NOMO-1 treated with dmso at 0.1 percent for 144 hours (cell line): ENCODE data around the gene GRAMD4.

Source experiments
- DNase-seq: peaks from one replicate; lab custom pipeline; 2025; ENCODE audit not compliant: unreplicated experiment; lab: John Stamatoyannopoulos, UW

The GRAMD4 gene

DNA sequence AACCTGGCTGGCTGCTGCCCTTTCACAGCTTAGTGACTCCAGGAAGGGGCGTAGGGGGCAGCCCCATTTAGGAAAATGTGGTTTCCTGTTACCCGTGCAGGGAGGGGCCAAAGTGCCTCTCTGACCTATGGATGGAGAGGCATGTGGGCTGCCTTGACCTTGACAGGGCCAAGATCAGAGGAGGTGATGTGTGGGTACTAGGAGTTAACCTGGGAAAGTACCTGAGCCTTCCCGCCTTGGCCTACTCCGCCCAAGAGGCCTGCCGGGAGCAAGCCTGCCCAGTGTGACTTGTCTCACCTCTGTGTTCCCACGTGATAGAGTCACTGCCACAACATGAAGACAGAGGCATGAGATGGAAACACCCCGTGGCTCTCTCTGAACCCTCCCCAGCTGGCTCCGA lies 33.4 kb downstream of the GRAMD4 start:
- no peak for DNase-seq

DNA sequence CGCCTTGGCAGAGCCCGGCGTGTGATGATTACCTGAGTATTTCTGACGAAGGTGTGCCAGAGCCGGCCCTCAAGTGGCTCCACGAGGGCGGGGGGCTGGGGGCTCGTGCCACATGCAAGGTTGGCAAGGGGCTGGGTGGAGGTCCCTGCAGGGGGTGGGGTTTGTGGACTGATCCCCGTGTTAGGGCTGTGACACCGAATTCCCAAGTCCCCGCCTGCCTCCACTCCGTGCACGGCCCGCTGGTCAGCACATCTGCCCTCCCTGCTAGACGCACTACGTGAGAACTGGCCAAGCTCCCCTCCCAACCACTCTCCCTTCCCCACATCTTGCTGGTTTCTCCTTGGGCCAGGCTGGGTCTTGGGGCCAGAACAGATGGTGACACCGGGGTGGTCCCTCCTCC lies 34.2 kb downstream of the GRAMD4 start:
- no peak for DNase-seq

DNA sequence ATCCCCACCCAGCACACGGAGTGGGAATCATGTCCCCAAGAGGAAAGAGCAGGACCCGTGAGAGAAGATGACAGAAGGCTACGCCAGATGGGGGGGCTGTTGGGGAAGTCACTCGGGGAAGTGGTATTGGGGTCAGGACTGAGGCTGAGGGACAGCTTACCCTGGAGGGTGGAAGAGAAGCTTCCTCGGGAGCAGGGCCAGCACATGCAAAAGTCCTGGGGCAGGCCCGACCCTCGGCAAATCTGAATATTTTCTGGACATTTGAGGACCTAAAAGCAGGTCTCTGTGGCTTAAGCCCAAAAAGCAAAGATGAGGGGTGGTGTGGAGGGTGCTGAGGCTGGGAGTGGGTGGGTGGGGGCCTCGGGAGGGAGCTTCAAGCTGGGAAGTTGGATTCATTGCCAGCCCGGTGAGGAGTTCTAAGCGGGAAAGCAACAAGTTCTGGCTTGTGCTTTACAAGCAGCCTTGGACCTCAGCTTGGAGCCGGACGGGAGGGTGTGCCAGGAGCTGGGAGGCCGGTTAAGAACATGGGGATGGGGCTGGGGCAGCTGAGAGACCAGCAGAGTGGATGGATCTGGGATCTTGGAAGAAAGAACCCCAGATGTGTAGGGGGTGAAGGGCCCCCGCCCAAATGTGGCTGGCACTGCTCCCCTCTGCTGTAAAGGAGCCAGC lies 34.9 kb downstream of the GRAMD4 start:
- DNase-seq = no peak

DNA sequence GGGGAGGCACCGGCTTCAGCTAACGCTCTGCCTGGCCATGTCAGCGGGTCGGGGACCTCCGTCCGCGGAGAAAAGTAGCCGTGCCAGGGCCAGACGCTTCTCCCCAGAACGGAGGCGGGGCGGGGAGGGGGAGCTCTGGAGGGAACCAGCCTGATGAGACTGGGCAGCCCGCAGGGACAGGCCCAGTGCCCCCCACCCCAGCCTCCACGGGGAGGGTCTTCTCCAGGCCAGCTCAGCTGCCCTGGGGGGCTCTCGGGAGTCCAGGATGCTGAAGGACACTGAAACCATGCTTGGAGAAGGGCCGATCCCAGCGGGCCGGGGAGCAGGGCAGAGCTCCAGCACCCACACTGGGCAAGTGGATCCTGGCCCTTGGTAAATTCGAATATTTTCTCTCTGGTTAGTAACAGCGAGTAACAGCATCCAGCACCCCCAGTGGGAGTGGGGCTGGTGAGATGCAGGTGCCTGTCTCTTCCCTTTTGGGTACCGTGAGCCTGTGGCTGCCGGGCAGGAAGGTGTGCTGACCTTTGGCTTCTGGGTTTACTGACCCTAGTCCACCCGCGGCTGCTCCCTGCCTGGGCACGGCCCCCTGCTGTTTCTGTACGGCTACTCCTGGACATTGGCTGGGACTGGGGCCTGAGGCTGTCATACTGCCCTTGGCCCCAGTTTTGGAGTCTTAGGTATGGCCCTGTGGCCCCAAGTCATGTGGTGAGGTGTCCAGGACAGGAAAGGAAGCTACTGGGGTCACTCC lies 35.8 kb downstream of the GRAMD4 start:
- DNase-seq = no peak

DNA sequence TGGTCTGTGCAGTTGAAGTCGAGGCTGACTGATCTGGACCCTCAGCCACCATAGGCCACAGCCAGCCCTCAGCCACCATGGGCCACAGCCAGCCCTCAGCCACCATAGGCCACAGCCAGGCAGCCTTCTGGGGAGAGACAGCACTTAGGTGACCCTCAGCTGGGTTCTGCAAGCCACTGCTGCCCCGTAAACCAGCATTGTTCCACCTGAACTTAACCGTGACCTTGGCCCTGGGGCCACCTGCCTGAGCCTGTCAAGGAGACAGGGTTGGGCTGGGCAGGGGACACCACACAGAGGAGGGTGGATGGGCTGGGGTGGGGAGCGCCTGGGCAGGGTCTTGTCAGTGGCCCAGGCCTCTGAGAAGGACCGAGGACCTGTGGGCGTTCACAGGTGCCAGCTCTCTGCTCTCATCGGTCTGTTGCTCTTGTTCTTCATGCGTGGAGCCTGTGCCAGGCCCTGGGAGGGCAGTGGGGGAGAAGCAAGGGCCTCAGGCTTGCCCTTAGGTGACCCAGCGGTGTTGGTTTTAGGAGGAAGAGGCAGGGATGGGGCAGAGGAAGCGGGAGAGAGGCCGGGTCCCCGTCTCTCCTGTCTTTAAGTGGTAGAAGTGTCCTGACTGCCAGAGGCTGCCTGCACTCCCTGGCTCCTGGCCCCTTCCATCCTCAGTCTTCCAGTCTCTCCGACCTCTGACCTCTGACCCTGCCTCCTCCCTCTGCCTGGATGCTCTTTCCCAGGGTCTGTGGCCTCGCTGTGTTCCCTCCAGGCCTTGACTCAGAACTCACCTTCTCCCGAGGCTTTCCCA lies 36.9 kb downstream of the GRAMD4 start:
- DNase-seq = no peak

DNA sequence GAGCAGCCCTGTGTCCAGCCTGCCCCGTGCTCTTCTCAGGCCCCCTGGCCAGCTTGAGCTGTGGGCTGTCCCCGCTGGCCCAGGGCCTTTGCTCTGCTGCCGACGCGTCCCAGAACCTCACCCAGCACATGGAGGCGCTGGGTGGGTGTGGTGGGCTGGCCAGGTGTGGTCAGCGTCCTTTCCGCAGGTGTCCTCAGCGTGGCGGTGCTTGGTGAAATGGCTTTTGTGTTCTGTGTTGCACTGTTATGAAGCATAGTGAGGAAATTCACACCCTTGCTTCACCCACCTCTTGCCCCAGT lies 37.4 kb downstream of the GRAMD4 start:
- DNase-seq = no peak

DNA sequence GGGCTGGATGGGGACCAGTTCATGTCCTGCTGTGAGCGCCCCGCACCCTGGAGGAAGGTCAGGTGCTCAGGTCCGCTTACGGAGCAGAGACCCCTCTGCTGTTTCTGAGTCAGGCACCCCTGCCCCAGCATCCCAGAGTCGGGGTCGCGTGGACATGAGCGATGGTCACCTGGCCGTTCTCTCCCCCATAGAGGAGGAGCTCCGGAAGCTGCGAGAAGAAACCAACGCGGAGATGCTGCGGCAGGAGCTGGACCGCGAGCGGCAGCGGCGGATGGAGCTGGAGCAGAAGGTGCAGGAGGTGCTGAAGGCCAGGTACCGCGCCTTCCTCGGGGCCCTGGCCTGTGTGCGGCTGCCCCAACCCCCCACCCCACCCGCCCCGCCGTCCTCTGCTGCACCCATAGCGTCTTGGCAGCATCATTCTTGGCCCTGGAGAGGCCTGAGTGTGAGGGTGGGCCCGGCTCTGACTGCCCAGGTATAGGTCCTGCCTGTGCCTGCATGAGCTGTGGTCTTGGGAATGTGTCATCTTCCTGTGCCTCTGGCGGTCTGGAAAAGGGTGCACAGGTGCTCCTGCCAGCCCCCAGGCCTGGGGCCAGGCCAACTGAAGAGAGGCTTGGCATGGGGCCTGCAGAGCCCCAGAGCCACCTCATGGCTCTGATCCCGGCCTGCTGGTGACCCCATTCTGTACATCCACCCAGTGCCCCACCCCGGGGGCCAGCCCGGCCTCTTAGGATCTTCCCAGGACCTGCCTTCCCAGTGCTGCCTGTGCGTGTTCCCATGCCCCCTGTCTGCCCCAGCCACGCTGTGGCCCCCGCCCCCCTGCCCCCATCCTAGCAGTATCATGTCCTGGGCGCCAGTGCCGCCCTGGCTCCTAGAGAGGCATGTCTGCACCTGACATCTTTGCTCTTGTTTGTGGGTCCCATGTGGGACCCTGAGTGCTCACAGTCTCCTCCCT lies 38.1 kb downstream of the GRAMD4 start:
- DNase-seq = no peak

DNA sequence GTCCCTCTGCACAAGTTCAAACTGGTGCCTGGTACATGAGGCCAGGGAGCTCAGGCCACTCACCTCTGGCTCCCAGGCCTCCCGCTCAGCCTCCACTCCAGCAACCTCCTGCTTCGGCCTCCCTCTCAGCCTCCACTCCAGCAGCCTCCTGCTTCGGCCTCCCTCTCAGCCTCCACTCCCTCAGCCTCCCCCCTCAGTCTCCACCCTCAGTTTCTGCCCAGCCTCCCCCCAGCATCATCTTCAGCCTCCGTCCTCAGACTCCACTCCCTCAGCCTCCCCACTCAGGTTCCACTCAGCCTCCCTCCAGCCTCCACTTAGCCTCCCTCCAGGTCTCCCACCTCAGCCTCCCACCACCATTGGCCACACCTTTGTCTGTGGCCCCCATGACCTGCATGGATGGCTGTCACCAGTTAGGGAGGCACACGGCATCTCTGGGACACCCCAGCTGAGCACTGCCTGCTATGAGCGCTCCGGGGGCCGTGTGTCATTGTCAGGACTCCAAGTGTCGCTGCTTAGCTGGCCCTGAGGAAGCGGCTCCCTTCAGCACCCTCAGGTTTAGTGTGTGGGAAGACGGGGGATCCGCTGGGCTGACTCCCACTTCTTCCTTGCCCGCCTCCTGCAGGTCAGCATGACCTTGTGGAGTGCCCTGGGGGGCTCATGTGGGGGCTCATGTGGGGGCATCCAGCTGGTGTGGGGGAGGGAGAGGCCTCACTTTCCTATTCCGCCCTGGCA lies 39.0 kb downstream of the GRAMD4 start:
- DNase-seq = no peak

DNA sequence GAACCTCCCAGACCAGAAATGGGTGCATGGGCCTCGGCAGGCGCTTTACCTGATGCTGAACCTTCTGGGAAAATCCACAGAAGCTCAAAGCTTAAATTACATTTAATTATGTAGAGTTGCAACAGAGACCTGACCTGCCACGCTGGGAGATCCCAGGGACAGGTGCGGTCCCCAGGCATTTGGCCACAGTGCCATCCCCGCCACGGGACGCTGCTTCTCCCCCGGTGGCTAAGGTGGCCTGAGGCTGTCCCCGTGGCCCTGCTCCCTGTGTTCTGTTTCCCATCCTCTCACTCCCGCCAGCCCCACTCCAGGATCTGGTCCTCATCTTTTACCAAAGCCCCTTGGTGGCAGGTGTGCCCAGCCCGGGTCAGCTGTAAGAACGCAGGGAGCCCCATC lies 39.6 kb downstream of the GRAMD4 start:
- no peak for DNase-seq

DNA sequence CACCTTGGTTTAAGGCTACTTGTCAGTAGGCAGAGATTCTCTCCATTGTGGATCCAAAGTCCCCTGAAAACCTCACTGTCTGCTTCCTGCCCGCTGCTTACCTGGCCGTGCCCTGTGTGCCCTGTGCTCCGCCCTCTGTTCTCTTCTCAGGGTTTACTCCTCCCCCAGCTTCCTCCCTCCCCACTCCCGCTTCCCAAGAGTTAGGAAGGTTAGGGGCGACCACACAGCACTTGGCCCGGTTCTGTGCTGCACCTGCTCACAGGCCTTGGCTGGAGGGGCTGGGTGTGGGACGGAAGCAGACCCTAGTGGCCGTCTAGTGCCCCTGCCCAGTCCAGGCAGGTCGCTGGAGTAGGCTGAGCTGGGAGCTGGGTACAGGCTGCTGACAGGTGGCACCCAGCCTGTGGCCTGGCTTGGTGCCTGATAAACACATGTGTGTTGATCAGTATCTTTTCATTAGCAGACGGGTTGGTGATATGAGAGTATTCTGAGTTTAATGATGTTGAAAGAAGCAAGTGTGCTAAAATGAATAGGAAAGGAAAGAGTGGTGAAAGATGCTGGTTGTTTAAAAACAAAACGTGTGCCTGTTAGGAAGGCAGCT lies 40.5 kb downstream of the GRAMD4 start:
- DNase-seq = no peak

DNA sequence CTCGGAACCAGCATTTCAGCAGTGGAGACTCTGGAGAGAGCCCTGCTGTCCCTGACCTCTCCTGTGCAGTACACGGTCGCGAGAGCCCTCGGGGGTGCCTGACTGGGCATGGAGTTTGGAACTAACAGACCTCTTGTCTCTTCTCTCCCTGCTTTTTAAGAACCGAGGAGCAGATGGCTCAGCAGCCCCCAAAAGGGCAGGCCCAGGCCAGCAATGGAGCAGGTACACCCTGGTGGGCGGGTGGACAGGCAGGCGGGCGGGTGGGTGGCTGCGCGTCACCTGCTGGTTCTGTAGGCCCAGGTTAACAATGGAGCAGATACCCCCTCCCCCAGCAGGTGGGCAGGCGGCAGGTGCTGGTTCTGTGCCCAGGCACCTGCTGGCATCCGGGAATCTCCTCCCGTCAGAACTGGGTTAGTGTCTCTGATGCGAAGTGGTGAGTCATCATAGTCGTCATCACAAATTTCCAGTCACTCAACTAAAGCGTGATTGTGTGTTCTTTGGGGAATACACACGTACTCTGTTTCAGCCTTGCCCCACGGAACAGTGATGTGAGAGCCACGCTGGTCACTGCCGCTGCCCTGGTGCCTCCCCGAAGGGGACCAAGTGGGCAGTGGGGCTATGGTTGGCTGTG lies 41.1 kb downstream of the GRAMD4 start:
- no peak for DNase-seq

DNA sequence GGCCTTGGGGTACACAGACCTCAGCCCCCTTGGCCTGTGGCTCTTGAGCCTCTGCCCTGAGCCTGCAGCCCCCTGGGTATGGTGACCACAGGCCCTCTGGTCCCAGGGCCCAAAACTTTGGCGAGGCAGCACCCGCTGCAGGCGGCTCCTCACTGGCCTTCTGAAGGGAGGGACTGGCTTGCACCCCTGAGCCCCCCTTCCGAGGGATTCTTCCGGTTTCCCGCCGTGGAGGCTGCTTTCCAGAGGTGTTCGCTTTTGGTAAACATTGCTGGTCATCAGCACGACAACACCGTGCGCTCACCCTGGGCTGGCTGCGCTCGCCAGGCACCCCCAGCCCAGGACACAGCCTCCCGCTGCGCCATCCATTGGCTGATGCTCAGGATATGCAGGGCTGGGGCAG lies 42.0 kb downstream of the GRAMD4 start:
- no peak for DNase-seq

DNA sequence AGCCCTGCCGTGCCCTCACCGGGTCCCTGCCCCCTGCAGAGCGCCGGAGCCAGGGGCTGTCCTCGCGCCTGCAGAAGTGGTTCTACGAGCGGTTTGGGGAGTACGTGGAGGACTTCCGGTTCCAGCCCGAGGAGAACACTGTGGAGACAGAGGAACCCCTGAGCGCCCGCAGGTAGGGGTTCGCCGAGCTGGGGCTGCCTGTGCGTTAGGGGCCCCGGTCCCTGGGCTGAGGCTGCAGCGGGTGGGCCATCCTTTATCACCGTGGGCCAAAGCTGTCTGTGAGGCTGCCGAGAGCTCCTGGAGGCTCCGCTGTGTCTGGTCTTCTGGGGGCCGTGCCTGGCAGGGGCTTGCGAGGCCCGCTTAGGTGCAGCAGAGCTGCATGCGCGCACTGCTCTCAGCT lies 42.8 kb downstream of the GRAMD4 start:
- DNase-seq = no peak

DNA sequence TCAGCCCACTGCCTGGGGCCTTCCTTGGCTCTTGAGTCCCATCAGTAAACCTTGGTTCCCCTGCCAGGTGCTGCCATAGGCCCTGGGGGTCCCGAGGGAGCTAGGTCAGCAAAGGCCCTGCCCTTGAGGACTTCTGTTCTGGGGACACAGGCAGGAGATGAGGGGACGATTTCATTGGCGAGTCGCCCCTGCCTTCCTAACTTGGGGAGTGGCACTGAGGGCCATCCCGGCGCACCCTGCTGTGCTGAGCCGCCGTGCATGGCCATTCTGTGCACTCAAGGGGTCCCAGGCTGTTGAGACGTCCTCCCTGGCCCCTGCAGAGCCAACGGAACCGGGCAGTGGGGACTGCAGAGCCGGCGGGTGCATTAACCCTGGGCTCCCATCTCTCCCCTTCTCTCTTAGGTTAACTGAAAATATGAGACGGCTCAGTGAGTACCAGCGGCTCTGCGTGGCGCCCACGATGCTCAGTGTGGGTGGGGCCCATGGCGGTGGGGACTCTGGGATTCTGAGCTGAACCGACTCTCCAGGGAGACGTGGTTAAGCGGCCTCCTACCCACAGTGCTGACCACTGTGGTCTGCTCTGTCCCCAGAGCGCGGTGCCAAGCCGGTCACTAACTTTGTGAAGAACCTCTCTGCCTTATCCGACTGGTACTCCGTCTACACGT lies 43.4 kb downstream of the GRAMD4 start:
- DNase-seq = no peak

DNA sequence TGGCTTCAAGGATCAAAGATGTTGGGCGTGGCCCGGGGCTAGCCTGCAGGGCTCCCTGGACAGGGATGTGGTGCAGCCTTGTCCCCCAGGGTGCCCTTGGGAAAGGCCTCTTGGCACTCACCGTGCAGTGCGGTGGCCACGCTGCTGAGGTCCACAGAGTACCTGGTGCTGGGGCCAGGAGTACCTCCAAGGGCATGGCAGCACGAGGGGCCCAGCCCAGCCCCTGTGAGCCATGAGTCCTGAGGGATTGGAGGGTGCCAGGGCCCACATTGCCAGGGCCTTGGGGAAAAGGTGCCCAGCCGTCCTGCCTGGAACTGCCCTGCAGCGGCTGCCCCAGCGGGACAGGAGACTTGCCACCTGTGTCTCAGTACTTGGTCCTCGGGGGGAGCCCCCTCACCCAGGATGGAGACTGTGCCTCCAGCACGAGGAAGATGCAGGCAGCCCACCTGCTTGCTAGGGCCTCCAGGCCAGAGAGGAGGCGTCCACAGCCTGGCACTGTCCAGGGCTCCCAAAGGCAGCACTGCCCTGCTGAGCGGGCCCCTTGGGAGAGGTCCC lies 44.2 kb downstream of the GRAMD4 start:
- DNase-seq = no peak

DNA sequence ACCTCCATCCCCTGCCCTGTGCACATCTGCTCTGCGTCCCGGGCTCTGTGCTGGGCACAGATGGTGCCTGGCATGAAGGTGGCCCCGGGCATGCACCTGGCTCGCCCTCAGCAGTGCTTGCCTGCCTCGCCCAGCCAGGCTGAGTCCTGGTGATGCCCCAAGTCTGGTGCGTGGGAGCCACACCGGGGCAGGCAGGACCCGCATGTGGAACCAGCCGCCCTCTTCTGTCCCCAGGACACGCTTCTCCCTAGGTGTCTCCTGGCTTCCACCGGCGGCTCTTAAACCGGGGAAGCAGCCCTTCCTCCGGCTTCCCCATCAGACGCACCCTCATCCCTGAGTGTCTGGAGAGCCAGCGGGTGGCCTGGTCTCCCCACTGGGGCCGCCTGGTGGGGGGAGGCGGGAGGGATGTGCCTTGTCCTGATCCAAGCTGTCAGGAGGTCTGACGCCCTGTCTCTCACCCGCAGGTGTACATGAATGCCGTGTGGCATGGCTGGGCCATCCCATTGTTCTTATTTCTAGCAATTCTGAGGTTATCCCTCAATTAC lies 45.0 kb downstream of the GRAMD4 start:
- no peak for DNase-seq

DNA sequence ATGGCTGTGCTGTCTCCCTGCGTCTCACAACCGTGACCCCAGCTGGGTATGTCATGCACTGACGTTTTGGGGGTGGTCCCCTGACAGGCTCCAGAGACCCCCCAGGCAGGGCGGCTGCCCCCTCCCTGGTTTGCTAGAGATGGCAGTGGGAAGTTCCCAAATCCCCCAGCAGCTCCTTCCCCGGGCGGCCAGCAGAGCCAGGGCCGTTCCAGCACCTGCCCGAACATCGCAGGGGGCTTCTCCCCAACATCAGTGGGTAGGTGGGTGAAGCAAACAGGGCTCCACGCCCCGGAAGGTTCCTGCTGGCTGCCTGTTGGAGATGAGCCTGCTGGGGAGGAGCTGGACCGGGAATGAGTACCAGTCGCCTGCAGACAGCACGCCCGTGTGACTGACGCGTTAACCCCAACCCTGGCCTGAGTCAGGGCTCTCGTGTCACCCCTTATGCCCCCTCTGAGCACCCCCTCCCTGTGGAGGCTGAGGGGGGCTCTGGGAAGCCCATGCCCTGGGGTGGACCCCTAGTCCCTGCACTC lies 45.6 kb downstream of the GRAMD4 start:
- no peak for DNase-seq

DNA sequence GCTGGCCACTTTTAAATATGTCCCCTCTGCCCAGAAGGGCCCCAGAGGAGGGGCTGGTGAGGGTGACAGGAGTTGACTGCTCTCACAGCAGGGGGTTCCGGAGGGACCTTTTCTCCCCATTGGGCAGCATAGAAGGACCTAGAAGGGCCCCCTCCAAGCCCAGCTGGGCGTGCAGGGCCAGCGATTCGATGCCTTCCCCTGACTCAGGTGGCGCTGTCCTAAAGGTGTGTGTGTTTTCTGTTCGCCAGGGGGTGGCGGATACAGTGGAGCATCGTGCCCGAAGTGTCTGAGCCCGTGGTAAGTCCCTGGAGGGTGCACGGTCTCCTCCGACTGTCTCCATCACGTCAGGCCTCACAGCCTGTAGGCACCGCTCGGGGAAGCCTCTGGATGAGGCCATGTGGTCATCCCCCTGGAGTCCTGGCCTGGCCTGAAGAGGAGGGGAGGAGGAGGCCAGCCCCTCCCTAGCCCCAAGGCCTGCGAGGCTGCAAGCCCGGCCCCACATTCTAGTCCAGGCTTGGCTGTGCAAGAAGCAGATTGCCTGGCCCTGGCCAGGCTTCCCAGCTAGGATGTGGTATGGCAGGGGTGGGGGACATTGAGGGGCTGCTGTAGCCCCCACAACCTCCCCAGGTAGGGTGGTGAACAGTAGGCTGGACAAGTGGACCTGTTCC lies 46.5 kb downstream of the GRAMD4 start:
- DNase-seq = no peak
